ENCODE data around the gene CDYL. TPM values are rescaled to one million over a fixed set of nuclear protein-coding genes. Genes with fewer than 3 reads are reported as not detected.
A peak's percentile ranks its signal among the peaks of the same experiment; 100 is the strongest.

Gene CDYL
- total and polyA plus RNA-seq, 4 donors, result 3.3 to 25.4 (median 11.0) TPM

DNA sequence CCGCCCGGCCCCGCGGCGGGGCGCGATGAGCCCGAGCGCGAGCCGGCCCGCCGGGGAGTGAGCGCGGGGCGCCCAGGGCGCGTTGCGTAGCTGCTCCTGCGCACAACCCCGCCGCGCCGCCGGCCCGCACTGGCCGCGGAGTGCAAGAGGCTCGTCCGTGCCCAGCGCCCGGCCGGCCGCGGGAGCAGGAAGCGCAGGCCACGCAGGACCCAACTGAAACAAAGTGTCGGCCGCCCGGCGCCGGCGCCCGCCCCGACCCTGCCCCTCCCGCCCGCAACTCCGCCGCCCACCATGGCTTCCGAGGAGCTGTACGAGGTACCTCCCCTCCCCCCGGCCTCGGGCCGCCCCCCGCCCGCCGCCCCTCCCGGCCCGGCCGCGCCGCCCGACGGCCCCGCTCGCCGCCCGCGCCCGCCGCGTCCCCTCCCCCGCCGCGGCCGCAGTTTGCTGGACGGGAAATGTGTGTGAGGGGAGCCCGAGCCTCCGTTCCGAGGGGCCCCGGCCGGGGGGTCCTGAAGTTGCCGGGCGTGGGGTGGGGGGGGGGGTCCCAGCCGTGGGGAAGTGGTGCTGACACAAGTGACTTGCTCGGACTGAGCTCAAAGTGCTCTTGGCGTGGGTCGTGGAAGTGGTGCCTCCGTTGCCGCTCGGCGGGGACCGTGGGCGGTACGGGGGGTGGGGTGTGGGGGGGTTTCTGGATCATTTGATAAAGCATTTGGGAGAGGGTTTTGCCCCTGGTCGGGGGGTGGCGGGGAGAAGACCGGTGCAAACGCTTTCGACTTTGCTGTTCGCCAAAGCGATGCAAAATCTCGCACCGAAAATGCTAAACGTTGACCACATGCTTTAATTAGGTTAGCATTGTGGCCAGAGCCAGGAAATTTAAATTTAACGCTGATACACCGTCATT, 539 bp downstream of the CDYL start:
- Histone ChIP-seq H3K36me3 (ENCODE audit: control insufficient read depth in 4 of 4, insufficient read depth in 3 of 4, low read depth in 1 of 4, low read length in 3 of 4) (no peaks in the 10 kb centered on the region), H3K4me3 (ENCODE audit: low read depth in 1 of 3, low read length in 3 of 3) (peak overlapping the region; percentile 46 to 99 (median 75)), H3K4me1 (ENCODE audit: control insufficient read depth in 4 of 4, insufficient read depth in 4 of 4, low read length in 3 of 4) (peaks cover 0 to 21% (median 9%) of the 10 kb centered on the region in 4 donors), H3K27me3 (ENCODE audit: control insufficient read depth in 4 of 4, insufficient read depth in 4 of 4, low read length in 3 of 4) (no peaks in the 10 kb centered on the region), H3K9ac (ENCODE audit: low read depth in 1 of 2, low read length in 2 of 2) (peak overlapping the region in 1 of 2 donors; percentile 58), H3K9me3 (ENCODE audit: control insufficient read depth in 4 of 4, low read length in 3 of 4) (no peaks in the 10 kb centered on the region), H3K27ac (ENCODE audit: low read depth in 1 of 2, low read length in 2 of 2) (no peak overlapping the region)
- DNase-seq (ENCODE audit: low spot score), result peak; percentile 72
- 2% methylated on average over 107 of the region's 107 CpGs for WGBS
- TF ChIP-seq RAD21 (IDR thresholded peaks at IDR 0.05) (no peak), RXRA (IDR thresholded peaks at IDR 0.05) (no peak), JUND (IDR thresholded peaks at IDR 0.05) (no peak), GABPA (IDR thresholded peaks at IDR 0.05 in 1 of 2, conservative IDR thresholded peaks at IDR 0.05 in 1 of 2) (no peak), TAF1 (conservative IDR thresholded peaks at IDR 0.05) (no peak), MAX (IDR thresholded peaks at IDR 0.05) (no peak), FOXA1 (IDR thresholded peaks at IDR 0.05) (no peak)

- H3K27me3 ChIP-seq (ENCODE audit: control insufficient read depth in 4 of 4, insufficient read depth in 4 of 4, low read length in 3 of 4), result no peaks in the 10 kb centered on the region
- no peaks in the 10 kb centered on the region for H3K36me3 ChIP-seq (ENCODE audit: control insufficient read depth in 4 of 4, insufficient read depth in 3 of 4, low read depth in 1 of 4, low read length in 3 of 4)
- peaks cover 0 to 24% (median 9%) of the 10 kb centered on the region in 4 donors for H3K4me1 ChIP-seq (ENCODE audit: control insufficient read depth in 4 of 4, insufficient read depth in 4 of 4, low read length in 3 of 4)
- no peak for DNase-seq (ENCODE audit: low spot score)
- WGBS, result 22% methylated on average over 9 of the region's 9 CpGs
- H3K27ac ChIP-seq (ENCODE audit: low read depth in 1 of 2, low read length in 2 of 2), result no peak overlapping the region
- no peaks in the 10 kb centered on the region for H3K9me3 ChIP-seq (ENCODE audit: control insufficient read depth in 4 of 4, low read length in 3 of 4)
- peak overlapping the region; percentile 38 to 99 (median 75) for H3K4me3 ChIP-seq (ENCODE audit: low read depth in 1 of 3, low read length in 3 of 3)
- TF ChIP-seq RAD21 (IDR thresholded peaks at IDR 0.05) (no peak), ATF3 (IDR thresholded peaks at IDR 0.05) (no peak), FOXA2 (IDR thresholded peaks at IDR 0.05) (no peak), SP1 (IDR thresholded peaks at IDR 0.05) (no peak), RXRA (IDR thresholded peaks at IDR 0.05) (no peak), ZBTB33 (IDR thresholded peaks at IDR 0.05) (no peak), GABPA (IDR thresholded peaks at IDR 0.05 in 1 of 2, conservative IDR thresholded peaks at IDR 0.05 in 1 of 2) (no peak), HNF4A (conservative IDR thresholded peaks at IDR 0.05) (no peak), JUND (IDR thresholded peaks at IDR 0.05) (no peak), TAF1 (conservative IDR thresholded peaks at IDR 0.05) (no peak)
- TF ChIP-seq, protein P1, sequence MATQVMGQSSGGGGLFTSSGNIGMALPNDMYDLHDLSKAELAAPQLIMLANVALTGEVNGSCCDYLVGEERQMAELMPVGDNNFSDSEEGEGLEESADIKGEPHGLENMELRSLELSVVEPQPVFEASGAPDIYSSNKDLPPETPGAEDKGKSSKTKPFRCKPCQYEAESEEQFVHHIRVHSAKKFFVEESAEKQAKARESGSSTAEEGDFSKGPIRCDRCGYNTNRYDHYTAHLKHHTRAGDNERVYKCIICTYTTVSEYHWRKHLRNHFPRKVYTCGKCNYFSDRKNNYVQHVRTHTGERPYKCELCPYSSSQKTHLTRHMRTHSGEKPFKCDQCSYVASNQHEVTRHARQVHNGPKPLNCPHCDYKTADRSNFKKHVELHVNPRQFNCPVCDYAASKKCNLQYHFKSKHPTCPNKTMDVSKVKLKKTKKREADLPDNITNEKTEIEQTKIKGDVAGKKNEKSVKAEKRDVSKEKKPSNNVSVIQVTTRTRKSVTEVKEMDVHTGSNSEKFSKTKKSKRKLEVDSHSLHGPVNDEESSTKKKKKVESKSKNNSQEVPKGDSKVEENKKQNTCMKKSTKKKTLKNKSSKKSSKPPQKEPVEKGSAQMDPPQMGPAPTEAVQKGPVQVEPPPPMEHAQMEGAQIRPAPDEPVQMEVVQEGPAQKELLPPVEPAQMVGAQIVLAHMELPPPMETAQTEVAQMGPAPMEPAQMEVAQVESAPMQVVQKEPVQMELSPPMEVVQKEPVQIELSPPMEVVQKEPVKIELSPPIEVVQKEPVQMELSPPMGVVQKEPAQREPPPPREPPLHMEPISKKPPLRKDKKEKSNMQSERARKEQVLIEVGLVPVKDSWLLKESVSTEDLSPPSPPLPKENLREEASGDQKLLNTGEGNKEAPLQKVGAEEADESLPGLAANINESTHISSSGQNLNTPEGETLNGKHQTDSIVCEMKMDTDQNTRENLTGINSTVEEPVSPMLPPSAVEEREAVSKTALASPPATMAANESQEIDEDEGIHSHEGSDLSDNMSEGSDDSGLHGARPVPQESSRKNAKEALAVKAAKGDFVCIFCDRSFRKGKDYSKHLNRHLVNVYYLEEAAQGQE (IDR thresholded peaks at IDR 0.05), result no peak
- peak overlapping the region in 1 of 2 donors; percentile 58 for H3K9ac ChIP-seq (ENCODE audit: low read depth in 1 of 2, low read length in 2 of 2)
These were observed 1.3 kb downstream of the CDYL start for GRCh38 chr6:4777394-4777935.

Measured in liver (tissue), 9 donors.